Small intestine (tissue), 7 donors: Measurements from ENCODE around the gene GBF1. TPM values are rescaled to one million over a fixed set of nuclear protein-coding genes. Genes with fewer than 3 reads are reported as not detected.
A peak's percentile ranks its signal among the peaks of the same experiment; 100 is the strongest.

Source experiments
- DNase-seq, 2 donors: peaks; one replicate each; pipeline versions ENCODE4 v3.0.0 to v3.0.0-alpha.2; 2013
- FAIRE-seq: peaks from 2 replicates; lab custom pipeline; 2012; peaks lifted over from hg19 to GRCh38; lab: Jason Lieb, UNC
- H3K27ac ChIP-seq, 3 donors: one replicate each; pipeline ENCODE4 v1.5.1; 2013; ENCODE audit warnings: low read length in 2 of 3, mild to moderate bottlenecking in 2 of 3, control low read depth in 1 of 3, inconsistent platforms in 1 of 3, low read depth in 1 of 3, moderate library complexity in 1 of 3
- H3K27me3 ChIP-seq, 3 donors: one replicate each; pipeline ENCODE4 v1.6.1; 2013; ENCODE audit warnings: low read length in 3 of 3, inconsistent platforms in 1 of 3; ENCODE audit not compliant: control insufficient read depth in 3 of 3, insufficient read depth in 3 of 3
- H3K36me3 ChIP-seq, 3 donors: one replicate each; pipeline ENCODE4 v1.6.1; 2013; ENCODE audit warnings: low read length in 3 of 3, inconsistent platforms in 1 of 3, low read depth in 1 of 3, mild to moderate bottlenecking in 1 of 3, moderate library complexity in 1 of 3; ENCODE audit not compliant: control insufficient read depth in 3 of 3, insufficient read depth in 2 of 3
- H3K4me1 ChIP-seq, 3 donors: one replicate each; pipeline ENCODE4 v1.6.1; 2013; ENCODE audit warnings: low read length in 2 of 3, inconsistent platforms in 1 of 3, low read depth in 1 of 3, mild to moderate bottlenecking in 1 of 3, moderate library complexity in 1 of 3; ENCODE audit not compliant: control insufficient read depth in 3 of 3, insufficient read depth in 2 of 3
- H3K4me3 ChIP-seq, 3 donors: one replicate each; pipeline ENCODE4 v1.5.1; 2013; ENCODE audit warnings: low read length in 3 of 3, control low read depth in 1 of 3, inconsistent platforms in 1 of 3, low read depth in 1 of 3, mild to moderate bottlenecking in 1 of 3, moderate library complexity in 1 of 3
- H3K9me3 ChIP-seq, 2 donors: one replicate each; pipeline ENCODE4 v1.6.1; 2013; ENCODE audit warnings: low read depth in 1 of 2, low read length in 1 of 2; ENCODE audit not compliant: control insufficient read depth in 2 of 2, insufficient read depth in 1 of 2
- WGBS, 3 donors: extraction: QIAGEN DNeasy Blood & Tissue Kit; methylation state at CpG; one replicate each; pipeline ENCODE4 v1.1.7; 2013; 5-methylcytosine and 5-hydroxymethylcytosine counted together
- polyA plus RNA-seq, 4 donors: library from polyadenylated mRNA; stranded (reverse) in 3 of 4; unstranded in 1 of 4; fragments of 200-250 nt in 3 of 4; fragments of 120-200 nt in 1 of 4; gene quantifications; one replicate each; pipeline versions ENCODE4 v1.2.1 to v1.2.3, GENCODE V29; 2013
- donor health status: healthy with polysubstance abuse.
- donor health status: control.
- donor health status: control.
- donor health status: Bipolar disorder and iron deficiency.
- donor health status: healthy.

The GBF1 gene
- polyA plus RNA-seq, 4 donors, result 13.2 to 53.0 (median 18.4) TPM

- no peak overlapping the region for H3K4me3 ChIP-seq
- H3K36me3 ChIP-seq, result peaks cover 2 to 72% (median 7%) of the 10 kb centered on the region in 3 donors
- DNase-seq (no peak), FAIRE-seq (no peak)
- no peaks in the 10 kb centered on the region for H3K9me3 ChIP-seq
- H3K4me1 ChIP-seq, result peaks cover 0 to 12% (median 0%) of the 10 kb centered on the region in 3 donors
- WGBS, 3 donors, result 84 to 88% (median 86%) methylated on average over 14 to 17 of the region's 17 CpGs
- H3K27me3 ChIP-seq, result peaks cover 7 to 17% (median 12%) of the 10 kb centered on the region in 3 donors
- H3K27ac ChIP-seq, result no peak overlapping the region
These were observed 159.2 kb downstream of the GBF1 start for GRCh38 chr10:102404361-102405107.

DNA sequence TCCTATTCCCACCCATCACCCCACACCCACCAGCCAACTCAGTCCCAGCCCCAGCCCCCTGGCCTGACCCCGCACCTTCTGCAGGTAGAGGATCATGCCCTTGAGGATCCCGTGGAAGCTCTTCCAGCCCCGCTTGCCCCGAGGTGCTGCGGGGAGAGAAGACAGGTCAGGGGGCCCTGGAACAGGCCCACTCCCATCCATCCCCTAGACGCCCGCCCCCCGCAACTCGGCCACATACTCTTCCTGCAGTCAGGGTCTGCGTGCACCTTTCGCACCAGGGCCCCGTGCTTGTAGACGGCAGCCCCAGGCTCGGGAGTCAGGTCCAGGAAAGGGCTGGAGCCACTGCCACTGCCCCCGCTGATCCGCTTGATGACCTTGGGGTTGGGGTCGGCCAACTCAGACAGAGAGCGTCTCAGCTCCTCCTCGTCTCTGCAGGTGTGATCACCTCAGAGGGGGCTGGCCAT lies 159.8 kb downstream of the GBF1 start:
- H3K36me3 ChIP-seq, result peaks cover 2 to 66% (median 7%) of the 10 kb centered on the region in 3 donors
- 77 to 86% (median 81%) methylated on average over 18 to 19 of the region's 19 CpGs for WGBS, 3 donors
- H3K9me3 ChIP-seq, result no peaks in the 10 kb centered on the region
- H3K4me3 ChIP-seq, result no peak overlapping the region
- peaks cover 0 to 13% (median 0%) of the 10 kb centered on the region in 3 donors for H3K4me1 ChIP-seq
- no peak overlapping the region for H3K27ac ChIP-seq
- FAIRE-seq, result no peak
- no peak for DNase-seq
- peaks cover 11 to 24% (median 16%) of the 10 kb centered on the region in 3 donors for H3K27me3 ChIP-seq

DNA sequence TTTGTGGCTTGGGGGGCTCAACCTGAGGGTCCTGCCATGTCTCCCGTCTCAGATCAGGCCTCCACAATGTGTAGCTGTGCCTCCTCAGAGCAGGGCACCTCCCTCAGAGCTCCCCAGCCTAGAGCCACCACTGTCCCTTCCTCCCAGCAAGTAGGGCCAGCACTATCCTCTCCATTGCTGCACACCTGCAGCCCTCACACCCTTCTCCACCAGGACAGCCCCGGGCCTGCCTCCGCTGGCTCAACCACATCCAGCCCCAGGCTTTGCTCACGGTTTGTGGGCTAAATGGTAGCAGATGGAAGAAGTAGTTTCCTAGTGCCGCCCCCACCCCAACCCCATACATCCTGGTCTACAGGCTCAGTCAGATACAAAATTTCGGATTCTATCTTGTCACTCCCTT lies 160.3 kb downstream of the GBF1 start:
- Histone ChIP-seq H3K4me1 (peaks cover 0 to 18% (median 0%) of the 10 kb centered on the region in 3 donors), H3K27me3 (peaks cover 12 to 28% (median 20%) of the 10 kb centered on the region in 3 donors), H3K4me3 (no peak overlapping the region), H3K36me3 (peaks cover 2 to 65% (median 7%) of the 10 kb centered on the region in 3 donors), H3K9me3 (no peaks in the 10 kb centered on the region), H3K27ac (no peak overlapping the region)
- FAIRE-seq (no peak), DNase-seq (no peak)
- WGBS, 3 donors, result 59 to 73% (median 68%) methylated on average over 6 of the region's 6 CpGs

DNA sequence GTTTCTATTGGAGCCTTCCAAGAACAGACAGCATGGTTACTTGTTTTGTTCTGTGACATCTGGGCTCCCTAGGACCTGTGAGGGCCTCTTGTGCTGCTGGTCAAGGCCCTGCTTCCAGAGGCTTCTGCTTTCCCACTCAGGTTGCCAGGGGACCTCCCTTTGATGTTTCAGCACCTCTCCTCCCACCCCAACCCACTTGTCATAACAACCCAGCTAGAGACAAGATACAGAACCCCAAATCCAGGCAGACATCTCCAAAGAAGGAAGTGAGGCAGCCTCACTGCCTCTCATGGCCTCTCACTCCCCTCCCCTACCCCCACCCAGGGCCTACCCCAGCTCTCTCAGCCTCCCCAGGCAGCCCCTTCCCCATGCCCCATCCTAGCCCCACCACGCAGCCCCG lies 161.5 kb downstream of the GBF1 start:
- Histone ChIP-seq H3K27ac (peak overlapping the region in 1 of 3 donors; percentile 79), H3K4me1 (peaks cover 0 to 29% (median 0%) of the 10 kb centered on the region in 3 donors), H3K4me3 (no peak overlapping the region), H3K27me3 (peaks cover 19 to 40% (median 29%) of the 10 kb centered on the region in 3 donors), H3K9me3 (no peaks in the 10 kb centered on the region), H3K36me3 (peaks cover 0 to 65% (median 3%) of the 10 kb centered on the region in 3 donors)
- DNase-seq (no peak), FAIRE-seq (no peak)
- WGBS, 3 donors, result 80 to 93% (median 87%) methylated on average over 1 to 2 of the region's 2 CpGs

DNA sequence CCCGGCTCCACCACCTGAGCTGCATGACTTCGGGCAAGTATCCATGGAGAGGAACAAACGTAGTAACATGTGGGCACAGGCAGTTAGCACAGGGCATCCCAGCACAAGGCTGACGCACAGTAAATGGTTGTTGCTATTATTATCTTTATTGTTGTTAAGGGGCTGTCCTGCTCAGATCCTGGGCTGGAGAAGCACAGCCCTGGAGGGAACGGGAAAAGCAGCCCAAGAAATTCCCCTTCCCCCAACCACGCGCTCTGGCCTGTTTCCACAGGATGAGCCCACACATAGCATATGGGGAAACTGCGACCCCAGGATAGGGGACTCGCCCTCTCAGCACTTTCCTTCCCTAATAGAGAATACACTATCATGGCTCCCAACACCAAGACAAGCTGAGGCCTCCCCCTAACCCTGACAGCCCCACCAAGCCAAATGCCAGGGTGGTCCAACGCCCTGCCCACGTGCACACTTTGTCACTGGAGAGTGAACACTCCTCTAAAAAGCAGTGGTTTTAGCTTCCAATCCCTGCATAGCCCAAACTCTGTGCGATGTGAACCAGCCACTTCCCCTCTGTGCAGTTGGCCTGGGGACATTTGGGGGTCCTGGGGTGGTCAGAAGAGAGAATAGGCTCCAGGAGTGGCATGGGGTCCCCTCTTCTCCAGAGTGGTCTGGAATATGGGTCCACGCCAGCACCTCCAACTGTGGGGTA lies 162.2 kb downstream of the GBF1 start:
- Histone ChIP-seq H3K27ac (peak overlapping the region in 1 of 3 donors; percentile 79), H3K27me3 (peaks cover 24 to 48% (median 31%) of the 10 kb centered on the region in 3 donors), H3K4me1 (peaks cover 0 to 34% (median 0%) of the 10 kb centered on the region in 3 donors), H3K9me3 (no peaks in the 10 kb centered on the region), H3K4me3 (peak overlapping the region in 1 of 3 donors; percentile 45), H3K36me3 (peaks cover 0 to 65% (median 3%) of the 10 kb centered on the region in 3 donors)
- FAIRE-seq (no peak), DNase-seq (no peak)
- WGBS, 3 donors, result 76 to 82% (median 78%) methylated on average over 13 of the region's 13 CpGs

DNA sequence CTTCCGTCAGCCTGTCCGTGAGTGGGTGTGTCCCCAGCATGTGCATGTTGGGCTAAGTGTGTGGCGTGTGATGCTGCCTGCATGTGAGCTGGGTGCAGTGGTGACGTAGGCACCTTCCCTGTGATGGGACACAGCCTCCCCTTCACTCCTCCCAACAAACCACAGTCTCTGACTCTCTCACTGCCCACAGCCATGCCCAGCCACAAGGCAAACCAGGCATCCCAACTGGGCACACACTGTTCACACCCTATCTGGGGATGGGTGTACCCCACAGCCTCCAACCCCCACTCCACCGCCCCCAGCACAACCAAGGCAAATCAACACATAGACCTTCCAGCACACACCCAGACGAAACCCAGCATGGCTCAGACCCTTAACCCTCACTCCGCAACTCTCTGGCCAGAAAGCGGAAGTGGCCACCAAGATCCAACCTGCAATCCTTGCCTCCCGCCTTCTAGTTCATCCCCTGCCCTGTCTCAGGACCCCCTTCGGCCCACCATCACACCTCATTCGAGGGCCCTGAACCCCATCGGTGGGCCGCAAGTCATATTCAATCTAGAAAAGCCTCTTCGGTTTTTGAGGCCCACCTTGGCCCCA lies 162.9 kb downstream of the GBF1 start:
- DNase-seq, result no peak
- Histone ChIP-seq H3K27ac (peak overlapping the region in 1 of 3 donors; percentile 79), H3K4me1 (peaks cover 0 to 38% (median 0%) of the 10 kb centered on the region in 3 donors), H3K9me3 (no peaks in the 10 kb centered on the region), H3K36me3 (peaks cover 0 to 67% (median 0%) of the 10 kb centered on the region in 3 donors), H3K27me3 (peaks cover 24 to 54% (median 31%) of the 10 kb centered on the region in 3 donors), H3K4me3 (peak overlapping the region in 2 of 3 donors; percentile 45 to 52)
- no peak for FAIRE-seq
- WGBS, 3 donors, result 44 to 59% (median 51%) methylated on average over 14 of the region's 14 CpGs

GRCh38 chr10:102408728-102409603 lies 163.6 kb downstream of the GBF1 start:
- H3K36me3 ChIP-seq, result peaks cover 0 to 65% (median 0%) of the 10 kb centered on the region in 3 donors
- peak overlapping the region in 1 of 3 donors; percentile 79 for H3K27ac ChIP-seq
- H3K27me3 ChIP-seq, result peaks cover 24 to 60% (median 31%) of the 10 kb centered on the region in 3 donors
- no peaks in the 10 kb centered on the region for H3K9me3 ChIP-seq
- FAIRE-seq (no peak), DNase-seq (peak in 1 of 2 donors; percentile 73)
- H3K4me1 ChIP-seq, result peaks cover 0 to 42% (median 0%) of the 10 kb centered on the region in 3 donors
- H3K4me3 ChIP-seq, result peak overlapping the region in 2 of 3 donors; percentile 45 to 52
- 1 to 2% (median 1%) methylated on average over 51 to 103 of the region's 103 CpGs for WGBS, 3 donors
